GM19467 (cell line): ENCODE data around the gene RET.
"Not testable (repeated sequence)": the region's sequence is repeated elsewhere in the genome, so short reads cannot be mapped to it uniquely, and the experiment has no call there.

ENCODE experiments used
- ATAC-seq: cut with Tn5 transposase; IDR thresholded peaks from one replicate; pipeline ENCODE4 v1.9.1; 2021; ENCODE audit warnings: mild to moderate bottlenecking, moderate library complexity; ENCODE audit not compliant: unreplicated experiment

RET gene

DNA sequence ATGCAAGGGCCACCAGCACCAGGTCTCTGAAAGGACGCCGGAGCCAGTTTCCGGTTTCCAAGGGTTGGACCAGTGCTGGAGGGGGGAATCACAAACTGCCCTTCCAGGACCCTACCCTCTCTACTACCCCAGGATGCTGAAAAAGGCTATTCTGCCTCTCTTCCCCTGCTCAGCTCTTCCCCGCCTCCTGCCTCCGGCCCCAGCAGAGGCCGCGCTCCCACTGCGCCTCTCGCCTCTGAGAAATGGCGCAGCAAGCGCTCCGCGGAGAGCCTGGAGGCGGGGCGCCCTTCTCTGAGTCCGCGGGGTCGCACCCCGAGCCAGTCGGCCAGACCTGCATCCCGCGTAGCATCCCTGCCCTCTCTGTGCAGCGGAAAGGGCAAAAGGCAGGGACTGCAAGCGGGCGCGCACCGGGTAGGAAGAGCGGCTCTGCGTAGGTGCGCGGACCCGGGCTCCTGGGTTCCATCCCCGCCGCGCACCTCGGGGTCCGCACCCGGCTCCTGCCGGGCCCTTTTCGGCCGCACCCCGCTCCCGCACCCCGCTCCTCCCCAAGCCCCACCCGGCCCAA lies 476 bp upstream of the RET start:
- ATAC-seq = no peak

DNA sequence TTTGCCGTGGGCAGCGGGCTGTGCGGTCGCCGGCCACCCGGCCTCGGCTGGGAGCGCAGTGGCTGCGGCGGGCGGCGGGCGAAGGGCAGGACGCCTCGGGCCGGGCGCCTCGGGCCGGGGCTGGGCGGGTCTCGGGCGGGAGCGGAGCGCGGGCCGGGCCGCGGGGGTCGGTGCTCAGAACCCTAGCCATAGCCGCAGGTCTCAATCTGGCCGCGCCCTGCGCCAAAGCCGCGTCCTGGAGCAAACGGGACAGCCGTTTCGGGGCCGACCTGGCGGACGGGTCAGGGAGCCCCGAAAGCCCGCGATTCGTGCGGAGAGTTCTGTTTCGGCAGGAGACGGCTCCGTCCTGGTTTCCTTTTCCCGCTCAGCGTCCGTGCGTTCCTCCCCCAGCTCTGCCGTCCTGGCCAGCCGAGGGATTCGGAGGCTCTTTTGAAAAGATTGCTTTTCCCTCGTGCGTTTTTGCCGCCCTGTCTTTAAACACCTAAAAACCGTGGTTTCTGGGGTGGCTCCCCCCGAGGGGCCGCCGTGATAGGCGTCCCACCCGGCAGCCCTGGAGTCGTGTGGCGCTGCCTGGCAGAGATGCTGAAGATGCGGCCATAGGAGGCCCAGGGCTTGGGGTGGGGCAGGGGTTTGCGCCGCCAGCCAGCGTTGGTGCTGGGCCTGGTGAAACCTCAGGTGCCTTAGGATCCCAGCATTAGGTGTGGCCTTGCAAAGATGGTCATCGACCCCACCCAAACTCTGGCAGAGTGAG lies 727 bp downstream of the RET start:
- no peak for ATAC-seq

DNA sequence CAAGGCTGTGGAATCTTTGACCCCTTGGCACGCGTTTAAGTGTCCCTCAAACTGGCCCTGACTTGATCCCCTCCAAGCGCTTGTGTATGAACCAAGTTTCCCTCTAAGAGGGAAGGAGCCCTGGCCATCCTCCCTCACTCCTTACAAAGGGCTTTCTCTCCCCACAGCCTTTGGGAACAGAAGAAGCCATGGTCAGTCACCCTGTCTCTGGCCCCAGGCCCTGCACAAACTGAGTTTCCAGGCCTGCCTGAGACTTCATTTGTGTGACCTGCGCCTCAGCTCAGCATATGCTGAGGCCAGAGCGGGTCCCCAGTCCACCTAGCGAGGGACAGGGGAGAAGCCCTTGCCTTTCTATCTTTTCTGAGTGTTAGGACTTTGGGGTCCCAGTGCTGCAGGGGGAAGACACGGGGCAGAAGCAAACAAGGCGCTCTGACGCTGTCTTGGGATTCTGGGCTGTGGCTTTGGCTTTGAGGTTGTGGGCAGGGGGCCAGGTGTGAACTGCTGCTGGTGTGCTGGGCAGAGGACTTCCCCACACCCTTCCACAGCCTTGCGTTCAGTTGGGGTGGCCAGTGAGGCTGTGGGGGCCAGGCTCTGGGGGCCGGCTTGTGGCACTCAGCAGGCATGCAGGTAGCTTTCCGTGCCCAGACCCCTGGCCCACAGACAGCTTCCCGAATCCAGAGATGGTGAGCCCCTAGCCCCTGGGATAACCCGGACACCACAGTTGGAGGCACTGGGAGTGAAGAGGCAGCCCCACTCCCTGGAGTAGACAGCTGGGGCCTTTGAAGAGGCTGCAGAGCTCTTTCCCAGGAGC lies 1.5 kb downstream of the RET start:
- no peak for ATAC-seq

DNA sequence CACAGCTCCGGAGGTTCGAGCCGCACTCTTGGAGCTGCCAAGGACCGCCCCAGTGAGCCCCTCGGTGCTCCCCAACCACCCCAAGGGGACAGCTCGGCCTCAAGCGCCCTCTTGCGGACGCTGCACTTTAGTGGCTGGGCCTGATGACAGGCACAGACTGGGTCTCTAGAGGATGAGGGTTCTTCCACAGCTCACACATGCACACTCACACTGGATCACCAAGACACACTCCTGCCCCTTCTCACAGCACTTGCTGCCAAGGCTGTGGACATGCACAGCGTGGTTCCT lies 2.1 kb downstream of the RET start:
- ATAC-seq = no peak

DNA sequence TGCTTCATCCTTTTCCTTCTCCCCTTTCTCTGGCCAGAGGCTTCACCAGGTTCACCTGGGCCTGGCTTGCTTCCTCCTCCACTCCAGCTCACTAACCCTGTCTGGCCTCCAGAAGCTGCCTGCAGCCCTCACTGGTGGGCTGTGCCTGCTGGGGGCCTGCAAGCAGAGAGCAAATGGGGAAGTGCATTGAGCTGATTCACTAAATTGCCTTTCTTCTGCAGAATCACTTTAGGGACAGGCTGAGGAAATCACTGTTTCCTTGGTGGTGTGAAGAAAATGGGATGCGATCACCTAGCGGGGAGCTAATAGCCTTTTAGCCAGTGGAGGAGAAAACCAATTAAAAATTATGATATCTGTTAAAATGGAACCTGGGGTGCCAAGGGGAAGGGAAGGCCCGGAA lies 3.0 kb downstream of the RET start:
- ATAC-seq = no peak

DNA sequence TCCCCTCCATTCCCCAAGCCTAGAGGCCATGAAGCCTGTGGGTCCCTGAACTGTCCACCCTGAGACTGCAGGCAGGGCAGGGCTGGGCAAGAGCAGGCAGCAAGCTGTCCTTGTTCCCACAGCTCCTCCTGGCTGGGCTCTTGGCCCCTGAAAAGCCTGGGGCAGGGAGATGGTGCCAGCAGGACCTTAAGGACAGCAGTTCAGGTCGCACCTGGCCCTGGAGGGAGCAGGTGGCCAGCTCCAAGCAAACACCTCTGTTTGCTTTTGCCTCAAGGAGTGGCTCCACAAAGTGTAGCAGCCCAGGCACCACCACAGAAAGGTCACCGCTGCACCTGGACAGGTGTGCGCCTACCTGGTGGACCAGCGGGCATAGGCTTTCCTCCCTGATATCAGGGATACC lies 5.2 kb downstream of the RET start:
- no peak for ATAC-seq

DNA sequence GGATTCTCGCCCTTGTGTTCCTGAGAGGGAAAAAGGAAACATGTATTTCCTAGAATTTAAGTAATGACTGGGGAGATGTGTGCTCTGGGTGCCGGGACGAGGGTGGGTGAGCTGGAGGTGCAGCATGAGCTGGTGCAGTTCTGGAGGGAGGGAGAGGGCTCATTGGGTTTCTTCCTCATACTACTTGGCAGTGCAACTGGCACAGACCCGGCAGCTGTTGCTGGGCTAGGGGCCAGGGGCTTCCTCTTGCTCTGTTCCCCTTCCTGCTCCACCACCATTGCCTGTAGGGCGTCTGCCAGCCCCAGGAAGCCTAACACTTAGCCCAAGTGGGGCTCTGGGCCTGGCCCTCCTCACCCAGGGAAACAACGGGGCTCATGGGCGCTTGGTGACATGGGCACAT lies 5.9 kb downstream of the RET start:
- no peak for ATAC-seq

DNA sequence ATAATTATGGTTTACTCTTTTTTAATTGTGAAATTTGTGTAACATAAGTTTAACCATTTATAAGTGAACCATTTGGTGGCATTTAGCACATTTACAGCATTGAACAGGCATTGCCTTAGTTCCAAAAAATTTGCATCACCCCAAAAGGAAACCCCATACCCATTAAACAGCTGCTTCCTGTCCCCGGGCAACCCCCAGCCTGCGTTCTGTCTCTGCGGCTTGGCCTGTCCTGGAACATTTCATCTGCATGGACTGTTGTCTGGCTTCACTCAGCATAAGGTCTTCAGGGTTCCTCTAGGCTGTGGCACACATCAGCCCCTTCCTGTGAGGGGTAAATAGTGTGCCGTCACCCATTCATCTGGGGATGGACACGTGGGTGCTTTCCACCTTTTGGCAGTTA lies 6.9 kb downstream of the RET start:
- no peak for ATAC-seq

DNA sequence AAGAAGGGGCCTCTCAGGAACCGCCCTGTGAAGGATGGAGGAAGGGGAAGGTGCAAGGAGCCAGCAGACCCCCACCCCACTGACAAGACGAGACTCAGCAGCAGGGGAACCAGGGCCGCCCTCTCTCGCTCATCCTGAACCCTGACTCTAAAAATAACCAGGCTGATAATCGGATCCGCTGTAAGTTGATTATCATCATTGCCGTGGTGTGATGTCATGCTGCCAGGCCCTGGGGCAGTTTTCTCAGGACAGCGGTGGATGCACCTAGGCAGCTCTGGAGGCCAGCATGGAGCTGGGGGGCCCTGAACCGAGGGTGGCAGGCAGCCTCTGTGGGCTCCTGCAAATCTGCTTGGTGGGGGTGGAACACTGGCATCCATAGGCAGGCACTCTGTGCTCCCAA lies 7.9 kb downstream of the RET start:
- no peak for ATAC-seq

DNA sequence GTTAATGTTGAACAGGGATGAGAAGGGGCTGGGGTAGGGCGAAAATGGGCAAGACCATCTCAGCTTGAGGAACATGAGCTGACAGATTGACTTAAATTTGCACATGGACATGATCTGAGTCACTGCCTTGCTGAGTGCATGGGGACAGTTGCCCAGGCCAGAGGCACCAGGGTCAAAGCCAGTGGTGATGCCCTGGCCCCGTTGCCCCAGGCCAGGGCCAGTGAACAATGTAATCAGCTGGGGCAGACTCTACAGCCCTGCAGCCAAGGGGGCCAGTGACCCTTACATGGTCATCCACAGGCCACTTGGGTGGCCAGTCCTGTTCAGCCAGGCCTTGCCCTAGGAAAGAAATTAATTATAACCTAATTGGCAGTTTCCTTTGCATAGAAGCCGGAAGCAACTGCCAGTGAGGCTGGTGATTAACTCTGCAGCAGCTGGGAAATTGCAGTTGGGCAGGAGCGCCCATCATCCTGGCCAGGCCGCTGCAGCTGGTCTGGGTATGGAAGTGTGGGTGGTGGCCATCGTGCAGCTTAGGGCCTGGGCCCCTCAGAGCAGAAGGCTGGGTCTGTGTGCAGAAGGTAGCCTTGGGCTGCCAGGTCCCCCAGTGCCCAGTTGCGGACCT lies 9.6 kb downstream of the RET start:
- no peak for ATAC-seq

DNA sequence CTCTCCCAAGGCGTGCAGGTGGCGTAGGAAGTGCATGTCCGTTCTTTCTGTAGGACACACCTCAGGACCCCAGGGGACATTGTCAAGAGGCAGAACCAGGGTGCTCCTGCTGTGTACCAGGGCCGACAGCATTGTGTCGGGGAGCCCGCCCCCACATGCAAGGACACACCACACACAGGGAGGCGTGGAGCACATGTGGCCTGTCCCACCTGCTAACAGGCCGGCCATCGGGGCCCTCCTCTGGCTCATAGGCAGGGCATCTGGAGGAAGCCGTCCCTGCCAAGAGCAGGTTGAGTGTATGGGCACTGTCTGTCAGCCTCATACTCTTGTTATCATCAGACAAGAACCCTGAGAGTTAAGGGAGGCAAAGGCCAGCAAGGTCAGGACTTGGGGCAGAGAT lies 12.7 kb downstream of the RET start:
- ATAC-seq = no peak

DNA sequence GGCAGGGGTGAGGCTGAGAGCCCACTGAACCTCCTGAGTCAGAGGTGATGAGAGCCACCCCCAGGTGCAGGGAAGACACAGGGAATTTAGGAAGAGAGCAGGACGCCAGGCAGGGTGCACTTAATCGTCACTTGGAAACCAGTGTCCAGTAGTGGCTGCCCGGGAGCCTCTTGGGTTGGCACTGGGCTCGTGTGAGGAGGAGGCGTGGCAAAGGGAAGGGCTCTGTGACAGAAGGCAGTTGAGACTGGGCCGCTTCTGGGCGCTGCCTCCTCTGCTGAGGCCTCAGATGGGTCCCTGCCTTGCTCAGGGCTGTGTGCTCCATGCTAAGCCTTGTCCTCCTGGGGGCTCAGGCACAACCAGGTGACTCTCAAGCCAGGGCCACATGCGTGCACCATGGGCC lies 13.3 kb downstream of the RET start:
- no peak for ATAC-seq

DNA sequence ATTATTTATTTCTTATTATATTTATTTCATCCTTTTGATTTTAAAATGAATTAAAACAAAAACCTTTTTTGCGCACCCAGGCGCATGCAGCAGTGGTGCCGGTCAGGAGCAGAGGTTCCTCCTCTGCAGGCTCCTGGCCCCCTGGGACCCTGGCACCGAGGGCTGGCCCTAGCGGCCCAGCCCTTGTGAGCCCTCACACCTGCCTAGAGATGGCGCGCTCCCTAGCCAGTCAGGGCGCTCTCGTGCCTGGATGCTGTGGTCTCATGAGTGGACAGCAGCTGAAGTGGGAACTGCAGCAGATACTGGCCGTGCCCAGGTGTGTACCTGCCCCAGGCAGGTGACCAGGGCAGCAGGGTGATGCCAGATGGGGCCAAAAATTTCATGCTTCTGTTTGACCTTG lies 13.8 kb downstream of the RET start:
- no peak for ATAC-seq

DNA sequence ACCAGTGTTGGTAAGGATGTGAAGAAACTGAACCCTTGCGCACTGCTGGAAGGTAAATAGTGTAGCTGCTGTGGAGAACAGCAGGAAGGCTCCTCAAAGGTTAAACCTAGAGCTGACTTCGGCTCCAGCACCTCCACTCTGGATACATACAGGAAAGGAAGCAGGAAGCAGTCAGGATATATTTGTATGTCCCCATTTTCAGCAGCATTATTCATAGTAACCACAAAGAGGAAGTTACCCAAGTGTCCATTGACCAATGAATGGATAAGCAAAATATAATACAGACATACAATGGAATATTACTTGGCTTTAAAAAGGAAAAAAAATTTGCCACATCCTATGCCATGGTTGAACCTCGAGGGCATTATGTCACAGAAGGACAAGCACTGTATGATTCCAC lies 15.0 kb downstream of the RET start:
- no peak for ATAC-seq

DNA sequence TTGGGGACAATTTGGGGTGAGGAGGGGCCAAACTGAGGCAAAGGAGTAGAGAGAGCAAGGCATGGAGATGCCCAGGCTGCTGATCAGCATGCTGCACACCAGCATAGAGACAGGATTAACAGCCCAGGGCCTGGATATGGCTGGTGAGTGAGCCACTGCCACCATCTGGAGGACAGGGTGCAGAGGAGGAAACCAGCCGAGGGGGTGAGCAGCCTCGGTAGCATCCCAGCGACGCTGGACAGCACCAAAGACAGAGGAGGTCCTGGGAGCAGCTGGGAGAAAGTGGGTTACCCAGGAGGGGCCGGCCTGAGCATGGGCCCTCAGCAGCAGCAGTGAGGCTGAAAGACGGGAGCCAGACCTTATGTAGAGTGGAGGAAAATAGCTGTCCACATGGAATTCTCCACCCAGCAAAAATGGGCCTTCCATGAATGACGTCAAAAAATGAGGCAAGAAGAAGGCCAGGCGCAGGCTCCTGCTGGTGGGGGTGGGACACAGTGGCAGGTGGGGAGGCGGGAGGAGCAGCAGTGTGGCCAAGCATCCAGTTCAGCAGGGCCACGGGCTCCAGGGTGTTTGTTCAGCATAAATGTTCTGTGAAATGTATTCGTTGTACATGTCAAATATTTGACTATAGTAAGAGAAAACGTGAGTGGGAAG lies 16.7 kb downstream of the RET start:
- no peak for ATAC-seq

DNA sequence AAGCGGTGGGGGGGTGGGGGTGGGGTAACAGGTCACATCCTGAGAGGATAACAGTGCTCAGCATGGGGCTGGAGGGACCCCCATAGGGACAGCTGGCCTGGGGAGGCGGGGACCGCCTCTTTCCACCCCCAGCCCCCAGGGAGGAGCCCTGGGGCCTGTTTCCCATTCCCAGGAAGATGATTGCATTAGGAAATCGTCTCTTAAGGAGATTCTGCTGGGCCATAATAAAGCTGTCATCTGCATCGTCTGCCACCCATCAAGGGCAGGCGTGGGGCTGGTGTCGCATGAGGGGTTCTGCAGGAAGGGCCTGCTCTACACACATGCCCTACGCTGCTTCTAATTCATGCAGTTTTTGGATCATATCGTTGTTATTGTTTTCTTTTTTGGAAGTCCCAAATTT lies 17.2 kb downstream of the RET start:
- ATAC-seq = no peak

DNA sequence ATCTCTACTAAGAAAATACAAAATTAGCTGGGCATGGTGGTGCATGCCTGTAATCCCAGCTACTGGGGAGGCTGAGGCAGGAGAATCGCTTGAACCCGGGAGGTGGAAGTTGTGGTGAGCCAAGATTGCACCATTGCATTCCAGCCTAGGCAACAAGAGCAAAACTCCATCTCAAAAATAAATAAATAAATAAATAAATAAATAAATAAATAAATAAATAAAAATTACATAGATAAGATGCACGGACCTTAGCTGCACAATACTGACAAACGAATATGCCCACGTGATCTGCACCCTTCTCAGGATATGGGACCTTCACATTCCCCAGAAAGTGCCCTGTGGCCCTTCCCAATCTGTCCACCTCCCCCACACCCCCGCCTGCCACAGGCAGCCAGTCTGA lies 22.5 kb downstream of the RET start:
- ATAC-seq = not testable (repeated sequence)

DNA sequence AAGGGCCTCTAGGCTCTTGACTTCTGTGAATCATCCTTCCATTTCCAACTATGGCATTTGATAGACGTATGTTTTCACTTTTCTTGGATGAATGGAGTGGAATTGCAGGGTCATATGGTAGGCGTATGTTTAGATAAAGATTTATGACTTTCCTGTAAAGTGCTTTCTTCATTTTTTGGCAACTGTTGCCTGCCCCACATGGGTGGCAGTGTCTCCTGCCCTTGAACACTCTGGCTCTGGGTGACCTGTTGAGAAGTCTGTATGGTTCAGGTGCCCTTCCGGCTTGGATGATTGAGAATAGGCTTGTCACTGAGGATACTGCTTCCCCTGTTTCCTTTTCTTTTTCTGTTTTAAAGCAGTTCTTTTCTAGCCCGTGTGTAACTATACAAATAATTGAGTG lies 23.1 kb downstream of the RET start:
- no peak for ATAC-seq

DNA sequence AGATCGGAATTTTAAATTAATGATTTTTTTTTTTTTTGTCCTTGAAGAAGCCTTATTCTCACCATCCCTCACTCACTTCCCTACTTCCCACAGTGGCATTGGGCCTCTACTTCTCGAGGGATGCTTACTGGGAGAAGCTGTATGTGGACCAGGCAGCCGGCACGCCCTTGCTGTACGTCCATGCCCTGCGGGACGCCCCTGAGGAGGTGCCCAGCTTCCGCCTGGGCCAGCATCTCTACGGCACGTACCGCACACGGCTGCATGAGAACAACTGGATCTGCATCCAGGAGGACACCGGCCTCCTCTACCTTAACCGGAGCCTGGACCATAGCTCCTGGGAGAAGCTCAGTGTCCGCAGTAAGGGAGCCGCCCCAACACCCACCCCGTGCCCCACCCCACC lies 23.5 kb downstream of the RET start:
- no peak for ATAC-seq

DNA sequence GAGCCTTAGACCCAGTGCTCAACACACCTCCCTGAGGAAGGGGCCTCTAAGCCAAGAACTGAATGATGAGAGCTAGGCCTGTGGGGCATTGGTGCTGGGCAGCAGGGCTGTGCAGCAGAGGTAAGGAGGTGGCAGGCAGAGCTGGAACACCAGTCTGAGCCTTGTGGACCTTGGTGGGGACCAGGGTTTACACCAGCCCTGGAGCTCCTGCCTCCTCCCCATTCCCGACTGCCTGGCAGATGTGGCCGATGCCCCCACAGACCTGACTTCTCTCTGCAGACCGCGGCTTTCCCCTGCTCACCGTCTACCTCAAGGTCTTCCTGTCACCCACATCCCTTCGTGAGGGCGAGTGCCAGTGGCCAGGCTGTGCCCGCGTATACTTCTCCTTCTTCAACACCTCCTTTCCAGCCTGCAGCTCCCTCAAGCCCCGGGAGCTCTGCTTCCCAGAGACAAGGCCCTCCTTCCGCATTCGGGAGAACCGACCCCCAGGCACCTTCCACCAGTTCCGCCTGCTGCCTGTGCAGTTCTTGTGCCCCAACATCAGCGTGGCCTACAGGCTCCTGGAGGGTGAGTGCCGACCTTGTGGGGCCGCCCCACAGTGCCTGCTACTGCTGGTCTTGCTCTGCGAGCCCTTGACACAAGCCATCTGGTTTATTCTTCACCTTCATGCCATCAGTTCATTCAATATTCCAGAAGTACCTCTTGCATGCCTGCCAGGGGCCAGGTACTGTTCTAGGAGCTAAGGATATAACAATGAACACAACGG lies 25.4 kb downstream of the RET start:
- no peak for ATAC-seq
